K562 (cell line): ENCODE measurements around the gene ARHGEF26.

ENCODE experiments used
- ATF6 ChIP-seq: sonication (generic); formaldehyde crosslinking; IDR thresholded peaks from 2 replicates; pipeline ENCODE4 v1.4.0; 2020; ENCODE audit warnings: mild to moderate bottlenecking, missing genetic modification reagents
- CEBPB ChIP-seq: fragments of 450-650 bp; IDR thresholded peaks from 2 replicates; pipeline ENCODE4 v1.6.1; 2016; ENCODE audit warnings: missing genetic modification characterization, missing compliant biosample characterization
- CHD2 ChIP-seq: IDR thresholded peaks from 2 replicates; pipeline ENCODE4 v1.6.1; 2011; ENCODE audit warnings: low read depth, low read length
- CTCF ChIP-seq, 3 experiments: IDR thresholded peaks in 2 of 3; conservative IDR thresholded peaks in 1 of 3; 2 replicates each; pipeline ENCODE4 v1.5.1; 2011 to 2012; ENCODE audit warnings: low read length in 3 of 3, mild to moderate bottlenecking in 3 of 3, control low read depth in 2 of 3, improper control_type of control experiment in 1 of 3, inconsistent platforms in 1 of 3, low read depth in 1 of 3, mixed read lengths in 1 of 3, moderate library complexity in 1 of 3; ENCODE audit not compliant: insufficient read depth in 2 of 3
- E2F4 ChIP-seq: sonication (generic); formaldehyde crosslinking; IDR thresholded peaks from 2 replicates; pipeline ENCODE4 v1.8.0; 2022; ENCODE audit warnings: mild to moderate bottlenecking, low read depth, missing genetic modification reagents
- FOS ChIP-seq: IDR thresholded peaks from 3 replicates; pipeline ENCODE4 v1.6.1; 2011; ENCODE audit not compliant: insufficient read length; ENCODE audit errors: extremely low read depth
- KLF1 ChIP-seq: fragments of 450-650 bp; IDR thresholded peaks from 2 replicates; pipeline ENCODE4 v1.6.1; 2016; ENCODE audit warnings: missing genetic modification characterization, missing compliant biosample characterization
- MAFK ChIP-seq: IDR thresholded peaks from 2 replicates; pipeline ENCODE4 v1.6.1; 2011; ENCODE audit warnings: low read length, improper control_type of control experiment
- PRMT5 ChIP-seq: sonication (generic); formaldehyde crosslinking; IDR thresholded peaks from 2 replicates; pipeline ENCODE4 v1.5.0; 2020; ENCODE audit warnings: missing genetic modification reagents
- SMC3 ChIP-seq: conservative IDR thresholded peaks from 2 replicates; pipeline ENCODE4 v1.6.1; 2011; ENCODE audit warnings: low read depth, low read length, improper control_type of control experiment; ENCODE audit not compliant: insufficient read depth
- ZNF274 ChIP-seq: IDR thresholded peaks from 2 replicates; pipeline ENCODE4 v1.6.1; 2011; ENCODE audit warnings: low read depth, mild to moderate bottlenecking, low read length, moderate library complexity, borderline replicate concordance
- ZNF76 ChIP-seq: fragments of 250-450 bp; sonication (Bioruptor Pico); IDR thresholded peaks from 2 replicates; pipeline ENCODE4 v1.4.0; 2020; ENCODE audit warnings: mild to moderate bottlenecking, moderate library complexity, borderline replicate concordance

GRCh38 chr3:154274348-154274747 lies 153.2 kb downstream of the ARHGEF26 start:
- TF ChIP-seq ATF6 (CRISPR knock-in tag) (no peak), CEBPB (no peak), KLF1 (no peak), ZNF76 (CRISPR knock-in tag) (no peak), CTCF (IDR thresholded peaks at IDR 0.05 in 2 of 3, conservative IDR thresholded peaks at IDR 0.05 in 1 of 3; ENCODE audit: insufficient read depth in 2 of 3, low read depth in 1 of 3, low read length in 3 of 3) (no peak), PRMT5 (CRISPR knock-in tag) (no peak), MAFK (no peak), ZNF274 (no peak), E2F4 (CRISPR knock-in tag) (no peak), CHD2 (no peak), FOS (no peak), SMC3 (no peak)
